K562 (cell line): ENCODE data around the gene PIK3CG. TPM values are rescaled to one million over a fixed set of nuclear protein-coding genes. Genes with fewer than 3 reads are reported as not detected.

Experiments
- ATAC-seq: fragments of 200-7000 bp; cut with Tn5 transposase; 3 replicates; pipeline ENCODE4 v1.9.1; 2020; ENCODE audit warnings: moderate library complexity
- BruUV-seq: library from RNA; stranded (reverse); fragments of 400-500 nt; replicated peaks from 2 replicates; lab custom pipeline; 2021; lab: Mats Ljungman, UMichigan
- CTCF ChIA-PET: fragments of 300-600 bp; formaldehyde crosslinking; extraction: SDS; loops from one replicate; lab custom pipeline; 2021; ENCODE audit warnings: low intra/inter-chr PET ratio; lab: Yijun Ruan, JAX
- POLR2A ChIA-PET: fragments of 300-600, 350-650 bp; sonication (Branson Sonifier 250); formaldehyde crosslinking; extraction: SDS; loops from one replicate; lab custom pipeline; 2021; ENCODE audit warnings: antibody characterized with exemption, inconsistent platforms; lab: Yijun Ruan, JAX
- DNase-seq, 4 experiments: peaks; one replicate each; pipeline versions ENCODE4 v3.0.0 to v3.0.0-alpha.2; 2011 to 2018; ENCODE audit warnings: low spot score in 3 of 4, mixed read lengths in 3 of 4; ENCODE audit errors: extremely low read depth in 1 of 4
- FAIRE-seq: peaks from 2 replicates; lab custom pipeline; 2011; peaks lifted over from hg19 to GRCh38; lab: Jason Lieb, UNC
- H2AFZ ChIP-seq: 2 replicates; pipeline ENCODE4 v1.6.0; 2011; ENCODE audit warnings: low read depth, low read length, control low read depth, inconsistent platforms
- H3K27ac ChIP-seq: fragments of 200-600 bp; 3 replicates; pipeline ENCODE4 v1.8.0; 2011; ENCODE audit warnings: low read depth, mild to moderate bottlenecking, control low read depth, inconsistent platforms, low read length, moderate library complexity, mixed read lengths; ENCODE audit errors: extremely low read depth
- H3K27me3 ChIP-seq, 2 experiments: fragments of 300-600 bp in 1 of 2; 2 replicates in 1 of 2; 3 replicates in 1 of 2; pipeline versions ENCODE4 v1.6.0 to v1.8.0; 2011; ENCODE audit warnings: inconsistent platforms in 2 of 2, low read length in 2 of 2, mild to moderate bottlenecking in 1 of 2, mixed read lengths in 1 of 2, moderate library complexity in 1 of 2; ENCODE audit not compliant: control insufficient read depth in 2 of 2, insufficient read depth in 2 of 2
- H3K36me3 ChIP-seq: fragments of 300-600 bp; 3 replicates; pipeline ENCODE4 v1.8.0; 2011; ENCODE audit warnings: mild to moderate bottlenecking, low read length, inconsistent platforms; ENCODE audit not compliant: control insufficient read depth, insufficient read depth
- H3K4me1 ChIP-seq, 2 experiments: fragments of 200-600 bp in 1 of 2; replicated peaks in 1 of 2; 2 replicates in 1 of 2; 3 replicates in 1 of 2; pipeline versions ENCODE4 v1.5.1 to v1.8.0; 2011; ENCODE audit warnings: inconsistent platforms in 2 of 2, low read length in 2 of 2, mild to moderate bottlenecking in 1 of 2, mixed read lengths in 1 of 2, moderate library complexity in 1 of 2; ENCODE audit not compliant: control insufficient read depth in 2 of 2, insufficient read depth in 2 of 2
- H3K4me2 ChIP-seq: 2 replicates; pipeline ENCODE4 v1.6.1; 2011; ENCODE audit warnings: low read length, control low read depth, inconsistent platforms, mixed read lengths; ENCODE audit not compliant: insufficient read depth
- H3K4me3 ChIP-seq: fragments of 200-600 bp; sonication (generic), shearing (Covaris generic); 2 replicates; pipeline ENCODE4 v1.5.1; 2016; ENCODE audit warnings: control low read depth, inconsistent platforms
- H3K79me2 ChIP-seq: fragments of 200-600 bp; 3 replicates; pipeline ENCODE4 v1.8.0; 2011; ENCODE audit warnings: low read length, inconsistent platforms; ENCODE audit not compliant: control insufficient read depth, insufficient read depth
- H3K9ac ChIP-seq, 2 experiments: 2 replicates each; pipeline versions ENCODE4 v1.6.0 to v1.6.1; 2011; ENCODE audit warnings: low read depth in 2 of 2, low read length in 2 of 2, control low read depth in 1 of 2, inconsistent platforms in 1 of 2, mild to moderate bottlenecking in 1 of 2, mixed read lengths in 1 of 2; ENCODE audit not compliant: insufficient read depth in 1 of 2
- H3K9me1 ChIP-seq: one replicate; pipeline ENCODE4 v1.6.0; 2011; ENCODE audit warnings: inconsistent platforms, mild to moderate bottlenecking, low read length, moderate library complexity; ENCODE audit not compliant: control insufficient read depth, insufficient read depth
- H3K9me3 ChIP-seq: replicated peaks from 2 replicates; pipeline ENCODE4 v1.5.1; 2011; ENCODE audit warnings: low read depth, low read length, inconsistent platforms; ENCODE audit not compliant: control insufficient read depth, insufficient read depth
- H4K20me1 ChIP-seq: replicated peaks from 2 replicates; pipeline ENCODE4 v1.6.1; 2011; ENCODE audit warnings: low read length, inconsistent platforms, mixed read lengths; ENCODE audit not compliant: control insufficient read depth, insufficient read depth
- ZNF217 ChIP-seq: sonication (generic); formaldehyde crosslinking; IDR thresholded peaks from 2 replicates; pipeline ENCODE4 v1.8.0; 2022; ENCODE audit warnings: mild to moderate bottlenecking, missing genetic modification reagents
- ZNF584 ChIP-seq: fragments of 200-800 bp; sonication (Bioruptor generic); IDR thresholded peaks from 2 replicates; pipeline ENCODE4 v1.6.1; 2016; ENCODE audit warnings: low read depth, mild to moderate bottlenecking, missing genetic modification characterization, missing compliant biosample characterization
- WGBS: fragments of 100-300 bp; shearing (Covaris generic); methylation state at CpG from one replicate; pipeline ENCODE4 v1.1.6; 2016; ENCODE audit warnings: low coverage, mixed read lengths; ENCODE audit not compliant: insufficient coverage; ENCODE audit errors: missing lambda C conversion rate; 5-methylcytosine and 5-hydroxymethylcytosine counted together
- in situ Hi-C: fragments of 300-500 bp; cut with MboI; formaldehyde crosslinking; loops from 4 replicates; pipeline ENCODE4 v1.15.0; 2018; ENCODE audit warnings: inconsistent platforms, mixed read lengths
- intact Hi-C: fragments of 100-400 bp; cut with micrococcal nuclease; formaldehyde crosslinking; loops from 2 replicates; pipeline ENCODE4 v1.14.2; 2022
- polyA plus RNA-seq, 8 experiments: library from polyadenylated mRNA; depleted of rRNA in 4 of 8; stranded (reverse) in 5 of 8; unstranded in 3 of 8; fragments of >200 nt; fragmentation: Nextera tagmentation in 2 of 8; fragmentation: Illumina TruSeq in 1 of 8; extraction: Ambion mirVana in 2 of 8; extraction: Trizol in 1 of 8; gene quantifications; 2 replicates each; pipeline versions ENCODE4 v1.2.1 to v1.2.3, GENCODE V29; 2011 to 2014; ENCODE audit warnings: inconsistent platforms in 1 of 8, missing spikeins in 1 of 8
- total RNA-seq, 7 experiments: library from RNA; depleted of rRNA in 6 of 7; stranded (reverse); fragments of >200 nt in 6 of 7; fragmentation: Illumina TruSeq in 2 of 7; extraction: Trizol in 2 of 7; gene quantifications; 2 replicates each; pipeline versions ENCODE4 v1.2.1 to v1.2.3, GENCODE V29; 2011 to 2021; ENCODE audit warnings: low replicate concordance in 1 of 7
- TF ChIP-seq, protein P1 (sequence below), 2 experiments: fragments of 450-650 bp; formaldehyde crosslinking in 1 of 2; IDR thresholded peaks; 2 replicates each; pipeline versions ENCODE4 v1.4.0 to v1.6.1; 2014 to 2020; ENCODE audit warnings: mild to moderate bottlenecking in 2 of 2, borderline replicate concordance in 1 of 2, low read depth in 1 of 2
- TF ChIP-seq, protein P2 (sequence below), 2 experiments: IDR thresholded peaks; 2 replicates each; pipeline ENCODE4 v1.6.1; 2012; ENCODE audit warnings: improper control_type of control experiment in 2 of 2, low read depth in 2 of 2, low read length in 2 of 2, borderline replicate concordance in 1 of 2

The PIK3CG gene
- total and polyA plus RNA-seq, 9 of the 15 experiments (the other 6 are each of a cell fraction or from before 2014, with no cell fraction given): 5.3 to 42.5 (median 29.0) TPM

- 47% methylated on average over 3 of the region's 3 CpGs for WGBS
- DNase-seq (no peak), FAIRE-seq (no peak), ATAC-seq (no peak)
- Histone ChIP-seq H4K20me1 (no peaks in the 10 kb centered on the region), H3K4me1 (no peaks in the 10 kb centered on the region), H3K27me3 (no peaks in the 10 kb centered on the region), H3K79me2 (no peaks in the 10 kb centered on the region), H3K36me3 (peaks cover 82% of the 10 kb centered on the region; the same call in 2 of the 3 replicates), H2AFZ (no peak overlapping the region), H3K4me2 (no peak overlapping the region), H3K9me3 (no peaks in the 10 kb centered on the region), H3K9me1 (no peaks in the 10 kb centered on the region), H3K4me3 (no peak overlapping the region), H3K27ac (no peak overlapping the region), H3K9ac (no peak overlapping the region)
- TF ChIP-seq ZNF584 (CRISPR knock-in tag) (no peak), ZNF217 (no peak)
- TF ChIP-seq, protein P1, sequence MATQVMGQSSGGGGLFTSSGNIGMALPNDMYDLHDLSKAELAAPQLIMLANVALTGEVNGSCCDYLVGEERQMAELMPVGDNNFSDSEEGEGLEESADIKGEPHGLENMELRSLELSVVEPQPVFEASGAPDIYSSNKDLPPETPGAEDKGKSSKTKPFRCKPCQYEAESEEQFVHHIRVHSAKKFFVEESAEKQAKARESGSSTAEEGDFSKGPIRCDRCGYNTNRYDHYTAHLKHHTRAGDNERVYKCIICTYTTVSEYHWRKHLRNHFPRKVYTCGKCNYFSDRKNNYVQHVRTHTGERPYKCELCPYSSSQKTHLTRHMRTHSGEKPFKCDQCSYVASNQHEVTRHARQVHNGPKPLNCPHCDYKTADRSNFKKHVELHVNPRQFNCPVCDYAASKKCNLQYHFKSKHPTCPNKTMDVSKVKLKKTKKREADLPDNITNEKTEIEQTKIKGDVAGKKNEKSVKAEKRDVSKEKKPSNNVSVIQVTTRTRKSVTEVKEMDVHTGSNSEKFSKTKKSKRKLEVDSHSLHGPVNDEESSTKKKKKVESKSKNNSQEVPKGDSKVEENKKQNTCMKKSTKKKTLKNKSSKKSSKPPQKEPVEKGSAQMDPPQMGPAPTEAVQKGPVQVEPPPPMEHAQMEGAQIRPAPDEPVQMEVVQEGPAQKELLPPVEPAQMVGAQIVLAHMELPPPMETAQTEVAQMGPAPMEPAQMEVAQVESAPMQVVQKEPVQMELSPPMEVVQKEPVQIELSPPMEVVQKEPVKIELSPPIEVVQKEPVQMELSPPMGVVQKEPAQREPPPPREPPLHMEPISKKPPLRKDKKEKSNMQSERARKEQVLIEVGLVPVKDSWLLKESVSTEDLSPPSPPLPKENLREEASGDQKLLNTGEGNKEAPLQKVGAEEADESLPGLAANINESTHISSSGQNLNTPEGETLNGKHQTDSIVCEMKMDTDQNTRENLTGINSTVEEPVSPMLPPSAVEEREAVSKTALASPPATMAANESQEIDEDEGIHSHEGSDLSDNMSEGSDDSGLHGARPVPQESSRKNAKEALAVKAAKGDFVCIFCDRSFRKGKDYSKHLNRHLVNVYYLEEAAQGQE (IDR thresholded peaks at IDR 0.05; ENCODE audit: borderline replicate concordance): no peak
- TF ChIP-seq, protein P1 (CRISPR knock-in tag; IDR thresholded peaks at IDR 0.05; ENCODE audit: low read depth): no peak
- TF ChIP-seq, protein P2, sequence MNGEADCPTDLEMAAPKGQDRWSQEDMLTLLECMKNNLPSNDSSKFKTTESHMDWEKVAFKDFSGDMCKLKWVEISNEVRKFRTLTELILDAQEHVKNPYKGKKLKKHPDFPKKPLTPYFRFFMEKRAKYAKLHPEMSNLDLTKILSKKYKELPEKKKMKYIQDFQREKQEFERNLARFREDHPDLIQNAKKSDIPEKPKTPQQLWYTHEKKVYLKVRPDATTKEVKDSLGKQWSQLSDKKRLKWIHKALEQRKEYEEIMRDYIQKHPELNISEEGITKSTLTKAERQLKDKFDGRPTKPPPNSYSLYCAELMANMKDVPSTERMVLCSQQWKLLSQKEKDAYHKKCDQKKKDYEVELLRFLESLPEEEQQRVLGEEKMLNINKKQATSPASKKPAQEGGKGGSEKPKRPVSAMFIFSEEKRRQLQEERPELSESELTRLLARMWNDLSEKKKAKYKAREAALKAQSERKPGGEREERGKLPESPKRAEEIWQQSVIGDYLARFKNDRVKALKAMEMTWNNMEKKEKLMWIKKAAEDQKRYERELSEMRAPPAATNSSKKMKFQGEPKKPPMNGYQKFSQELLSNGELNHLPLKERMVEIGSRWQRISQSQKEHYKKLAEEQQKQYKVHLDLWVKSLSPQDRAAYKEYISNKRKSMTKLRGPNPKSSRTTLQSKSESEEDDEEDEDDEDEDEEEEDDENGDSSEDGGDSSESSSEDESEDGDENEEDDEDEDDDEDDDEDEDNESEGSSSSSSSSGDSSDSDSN (IDR thresholded peaks at IDR 0.05; ENCODE audit: borderline replicate concordance in 1 of 2, low read depth in 2 of 2, low read length in 2 of 2): no peak
- BruUV-seq: no TSS peak
- in situ Hi-C loops: no loop called here
- POLR2A ChIA-PET: interaction anchor here (0.5 to 1.2 kb wide), 5 partner anchors 13 to 802 kb away, joined by 3 read pairs; no protein-coding TSS in a partner anchor
- CTCF ChIA-PET: no interaction called here
- intact Hi-C loops: no loop called here
Measured at GRCh38 chr7:106881984-106882383, 16.9 kb downstream of the PIK3CG start.
